ENCODE data around the gene USP49.
"Not testable (repeated sequence)": the region's sequence is repeated elsewhere in the genome, so short reads cannot be mapped to it uniquely, and the experiment has no call there.

GRCh38 chr6:41942882-41943281, 47.7 kb upstream of the USP49 start:
- TF ChIP-seq EZH2 (IDR thresholded peaks at IDR 0.05; ENCODE audit: insufficient read depth, poor library complexity, severe bottlenecking); EZH2phosphoT487 (IDR thresholded peaks at IDR 0.05; ENCODE audit: insufficient read depth, low read depth): not testable (repeated sequence)

Measured in GM23248 (cell line).